A549 (cell line): ENCODE measurements around the gene DYNC1I1. TPM values are rescaled to one million over a fixed set of nuclear protein-coding genes. Genes with fewer than 3 reads are reported as not detected.

Source experiments
- ATAC-seq, 2 experiments: fragments of 200-7000 bp in 1 of 2; fragments of >200 bp in 1 of 2; cut with Nextera tagmentation in 1 of 2; cut with Tn5 transposase in 1 of 2; 3 replicates each; pipeline versions ENCODE4 v1.8.0 to v1.9.1; 2018 to 2020; ENCODE audit warnings: mild to moderate bottlenecking in 1 of 2, moderate library complexity in 1 of 2
- CTCF ChIA-PET: fragments of 300-600 bp; sonication (Branson Sonifier 250); formaldehyde crosslinking; extraction: SDS; loops from one replicate; lab custom pipeline; 2021; ENCODE audit warnings: antibody characterized with exemption, inconsistent platforms; lab: Yijun Ruan, JAX
- POLR2A ChIA-PET: fragments of 350-600 bp; formaldehyde crosslinking; extraction: SDS; loops from one replicate; lab custom pipeline; 2021; ENCODE audit warnings: antibody characterized with exemption, inconsistent platforms; lab: Yijun Ruan, JAX
- DNase-seq, 2 experiments: peaks; one replicate each; pipeline versions ENCODE4 v3.0.0 to v3.0.0-alpha.2; 2011 to 2016; ENCODE audit warnings: low read depth in 1 of 2, low spot score in 1 of 2
- FAIRE-seq: peaks from 2 replicates; lab custom pipeline; 2011; peaks lifted over from hg19 to GRCh38; lab: Jason Lieb, UNC
- H3K27ac ChIP-seq, 2 experiments: fragments of >200 bp; sonication (Bioruptor Twin); formaldehyde crosslinking; 3 replicates each; pipeline ENCODE4 v1.5.1; 2016 to 2017
- H3K4me1 ChIP-seq: fragments of >200 bp; sonication (Bioruptor Twin); formaldehyde crosslinking; 3 replicates; pipeline ENCODE4 v1.6.1; 2016
- H3K4me2 ChIP-seq: fragments of >200 bp; sonication (Bioruptor Twin); formaldehyde crosslinking; 3 replicates; pipeline ENCODE4 v1.6.1; 2016
- H3K4me3 ChIP-seq: fragments of >200 bp; sonication (Bioruptor Twin); formaldehyde crosslinking; 3 replicates; pipeline ENCODE4 v1.5.1; 2016
- H3K9me3 ChIP-seq: fragments of >200 bp; sonication (Bioruptor Twin); formaldehyde crosslinking; 3 replicates; pipeline ENCODE4 v1.6.1; 2016
- CEBPB ChIP-seq, 2 experiments: fragments of >200 bp in 1 of 2; sonication (Bioruptor Twin) in 1 of 2; formaldehyde crosslinking in 1 of 2; IDR thresholded peaks; 2 replicates each; pipeline ENCODE4 v1.6.1; 2012 to 2016
- CHD4 ChIP-seq: fragments of 200-600 bp; sonication (generic); IDR thresholded peaks from 2 replicates; pipeline ENCODE4 v1.6.1; 2016; ENCODE audit warnings: antibody characterized with exemption, mild to moderate bottlenecking, borderline replicate concordance
- FOSB ChIP-seq: fragments of 250-450 bp; sonication (Bioruptor Pico); IDR thresholded peaks from 2 replicates; pipeline ENCODE4 v1.5.0; 2020; ENCODE audit warnings: mild to moderate bottlenecking, moderate library complexity
- FOSL2 ChIP-seq, 2 experiments: fragments of 450-650 bp in 1 of 2; fragments of >200 bp in 1 of 2; sonication (Bioruptor Twin) in 1 of 2; formaldehyde crosslinking; IDR thresholded peaks; 2 replicates each; pipeline versions ENCODE4 v1.5.0 to v1.6.1; 2016 to 2020; ENCODE audit warnings: mild to moderate bottlenecking in 1 of 2, moderate library complexity in 1 of 2
- GATA3 ChIP-seq: IDR thresholded peaks from 2 replicates; pipeline ENCODE4 v1.6.1; 2012; ENCODE audit warnings: borderline replicate concordance
- HDAC2 ChIP-seq: fragments of 200-600 bp; sonication (generic); IDR thresholded peaks from 2 replicates; pipeline ENCODE4 v1.6.1; 2016
- HOXA7 ChIP-seq: fragments of 250-450 bp; sonication (Bioruptor Pico); IDR thresholded peaks from 2 replicates; pipeline ENCODE4 v1.5.0; 2020; ENCODE audit warnings: mild to moderate bottlenecking, moderate library complexity
- HOXB5 ChIP-seq: fragments of 250-450 bp; sonication (Bioruptor Pico); IDR thresholded peaks from 2 replicates; pipeline ENCODE4 v1.5.0; 2020; ENCODE audit warnings: mild to moderate bottlenecking, moderate library complexity
- JUNB ChIP-seq: fragments of >200 bp; sonication (Bioruptor Twin); formaldehyde crosslinking; IDR thresholded peaks from 2 replicates; pipeline ENCODE4 v1.6.1; 2016
- KDM5A ChIP-seq: fragments of 200-600 bp; sonication (generic); IDR thresholded peaks from 2 replicates; pipeline ENCODE4 v1.6.1; 2016; ENCODE audit warnings: antibody characterized with exemption, mild to moderate bottlenecking
- MAFK ChIP-seq: fragments of 450-650 bp; IDR thresholded peaks from 2 replicates; pipeline ENCODE4 v1.6.1; 2014; ENCODE audit not compliant: partially characterized antibody
- NFE2L2 ChIP-seq: fragments of 150-350 bp; conservative IDR thresholded peaks from 2 replicates; pipeline ENCODE4 v1.6.1; 2014; ENCODE audit warnings: low read length
- RFX5 ChIP-seq: fragments of 450-650 bp; IDR thresholded peaks from 2 replicates; pipeline ENCODE4 v1.7.1; 2014; ENCODE audit warnings: antibody characterized with exemption, mild to moderate bottlenecking, moderate library complexity
- RNF2 ChIP-seq: fragments of 200-600 bp; sonication (generic); IDR thresholded peaks from 2 replicates; pipeline ENCODE4 v1.6.1; 2016; ENCODE audit warnings: low read depth, mild to moderate bottlenecking, antibody characterized with exemption, moderate library complexity, borderline replicate concordance
- ZC3H11A ChIP-seq: fragments of 450-650 bp; IDR thresholded peaks from 2 replicates; pipeline ENCODE4 v1.6.1; 2014; ENCODE audit warnings: antibody characterized with exemption, mild to moderate bottlenecking
- ZFP36 ChIP-seq: fragments of 450-650 bp; IDR thresholded peaks from 2 replicates; pipeline ENCODE4 v1.6.1; 2014; ENCODE audit warnings: borderline replicate concordance; ENCODE audit not compliant: partially characterized antibody
- whole genome bisulfite sequencing: methylation state at CpG from one replicate; pipeline ENCODE4 v1.1.6; 2017; ENCODE audit errors: missing lambda C conversion rate; 5-methylcytosine and 5-hydroxymethylcytosine counted together
- polyA plus RNA-seq, 4 experiments: library from polyadenylated mRNA; depleted of rRNA in 3 of 4; stranded (reverse); fragments of >200 nt; fragmentation: RNase III in 1 of 4; extraction: RNeasy Plus Mini Kit Qiagen cat#74134 plus additional on column Dnase treatment in 1 of 4; gene quantifications; 2 replicates in 3 of 4; 3 replicates in 1 of 4; pipeline ENCODE4 v1.2.3, GENCODE V29; 2011 to 2017
- TF ChIP-seq, protein P1 (sequence below): fragments of 150-350 bp; IDR thresholded peaks from 2 replicates; pipeline ENCODE4 v1.6.1; 2014; ENCODE audit warnings: low read depth, mild to moderate bottlenecking, low read length
- TF ChIP-seq, protein P2 (sequence below): fragments of >200 bp; sonication (Bioruptor Twin); formaldehyde crosslinking; IDR thresholded peaks from 3 replicates; pipeline ENCODE4 v1.5.1; 2016
- TF ChIP-seq, protein P3 (sequence below): IDR thresholded peaks from 2 replicates; pipeline ENCODE4 v1.6.1; 2012
- TF ChIP-seq, protein P4 (sequence below): fragments of 450-650 bp; IDR thresholded peaks from 2 replicates; pipeline ENCODE4 v1.6.1; 2014; ENCODE audit warnings: antibody characterized with exemption

DYNC1I1 gene
- polyA plus RNA-seq, 2 of the 4 experiments (the other 2 are of a cell fraction): 0.04 TPM; not detected in 1

DNA sequence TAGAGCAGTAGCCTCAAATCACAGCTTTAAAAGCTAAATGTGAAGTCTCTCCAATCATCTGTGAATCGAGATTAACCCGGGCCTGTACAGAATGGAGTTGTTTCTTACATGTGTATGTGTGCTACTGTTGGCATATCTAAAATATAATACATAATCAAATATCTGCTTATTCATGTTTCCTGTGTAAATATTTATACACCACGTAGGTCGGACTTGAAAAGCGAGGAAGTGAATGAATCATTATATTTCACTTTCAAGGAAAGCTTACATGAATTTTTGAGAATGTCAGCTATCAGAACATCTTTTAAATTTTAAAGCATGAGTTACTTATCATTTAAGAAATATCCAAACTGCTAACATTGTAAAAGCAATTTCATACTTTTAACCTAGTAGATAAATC lies 316.2 kb downstream of the DYNC1I1 start:
- FAIRE-seq: no peak
- CTCF ChIA-PET: no interaction called here
- no peak overlapping the region for H3K27ac ChIP-seq
- H3K4me1 ChIP-seq: peaks cover 26% of the 10 kb centered on the region; the same call in 2 of the 3 replicates
- peak overlapping the region; percentile 55 for H3K4me2 ChIP-seq
- H3K9me3 ChIP-seq: no peaks in the 10 kb centered on the region
- DNase-seq: peak in 1 of 2 experiments; percentile 38
- no peak overlapping the region for H3K4me3 ChIP-seq
- peak in 1 of 2 experiments; percentile 62; a peak in 4 of 6 replicates for ATAC-seq
- WGBS: 2% methylated on average over 5 of the region's 5 CpGs
- TF ChIP-seq CHD4: no peak
- TF ChIP-seq MAFK: peak; percentile 23
- TF ChIP-seq RFX5: no peak
- no peak for TF ChIP-seq RNF2
- TF ChIP-seq FOSL2 (IDR thresholded peaks at IDR 0.05): peak; percentile 44; the same call in 1 of the 2 replicates
- TF ChIP-seq FOSL2 (CRISPR knock-in tag; IDR thresholded peaks at IDR 0.05): peak; percentile 42; the same call in 1 of the 2 replicates
- TF ChIP-seq CEBPB (IDR thresholded peaks at IDR 0.05): no peak
- peak; percentile 74; the same call in 1 of the 2 replicates for TF ChIP-seq JUNB
- 0 out of 2 replicates have a peak, but pooled peaks have one; percentile 15 for TF ChIP-seq GATA3
- POLR2A ChIA-PET: no interaction called here

DNA sequence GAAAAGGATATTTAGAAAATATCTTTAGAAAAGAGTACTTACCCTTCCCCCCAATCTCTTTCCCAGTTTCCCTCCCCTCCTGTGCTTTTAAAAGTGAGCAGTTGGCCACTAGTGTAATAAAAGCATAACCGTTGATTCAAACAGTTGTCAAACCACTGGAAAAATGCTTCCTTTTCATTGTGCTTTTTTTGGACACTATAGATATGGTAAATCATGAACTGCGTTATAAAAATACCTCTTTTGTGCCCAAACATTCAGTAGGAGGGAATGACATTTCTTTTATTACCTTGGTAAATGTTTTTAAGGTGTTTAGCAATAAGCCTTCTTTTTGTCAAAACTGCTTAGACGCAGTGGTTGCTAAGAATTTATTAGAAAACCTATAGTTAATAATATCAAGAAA lies 317.2 kb downstream of the DYNC1I1 start:
- TF ChIP-seq, protein P1, sequence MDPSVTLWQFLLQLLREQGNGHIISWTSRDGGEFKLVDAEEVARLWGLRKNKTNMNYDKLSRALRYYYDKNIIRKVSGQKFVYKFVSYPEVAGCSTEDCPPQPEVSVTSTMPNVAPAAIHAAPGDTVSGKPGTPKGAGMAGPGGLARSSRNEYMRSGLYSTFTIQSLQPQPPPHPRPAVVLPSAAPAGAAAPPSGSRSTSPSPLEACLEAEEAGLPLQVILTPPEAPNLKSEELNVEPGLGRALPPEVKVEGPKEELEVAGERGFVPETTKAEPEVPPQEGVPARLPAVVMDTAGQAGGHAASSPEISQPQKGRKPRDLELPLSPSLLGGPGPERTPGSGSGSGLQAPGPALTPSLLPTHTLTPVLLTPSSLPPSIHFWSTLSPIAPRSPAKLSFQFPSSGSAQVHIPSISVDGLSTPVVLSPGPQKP: no peak
- no peak for TF ChIP-seq HOXB5
- TF ChIP-seq, protein P2, sequence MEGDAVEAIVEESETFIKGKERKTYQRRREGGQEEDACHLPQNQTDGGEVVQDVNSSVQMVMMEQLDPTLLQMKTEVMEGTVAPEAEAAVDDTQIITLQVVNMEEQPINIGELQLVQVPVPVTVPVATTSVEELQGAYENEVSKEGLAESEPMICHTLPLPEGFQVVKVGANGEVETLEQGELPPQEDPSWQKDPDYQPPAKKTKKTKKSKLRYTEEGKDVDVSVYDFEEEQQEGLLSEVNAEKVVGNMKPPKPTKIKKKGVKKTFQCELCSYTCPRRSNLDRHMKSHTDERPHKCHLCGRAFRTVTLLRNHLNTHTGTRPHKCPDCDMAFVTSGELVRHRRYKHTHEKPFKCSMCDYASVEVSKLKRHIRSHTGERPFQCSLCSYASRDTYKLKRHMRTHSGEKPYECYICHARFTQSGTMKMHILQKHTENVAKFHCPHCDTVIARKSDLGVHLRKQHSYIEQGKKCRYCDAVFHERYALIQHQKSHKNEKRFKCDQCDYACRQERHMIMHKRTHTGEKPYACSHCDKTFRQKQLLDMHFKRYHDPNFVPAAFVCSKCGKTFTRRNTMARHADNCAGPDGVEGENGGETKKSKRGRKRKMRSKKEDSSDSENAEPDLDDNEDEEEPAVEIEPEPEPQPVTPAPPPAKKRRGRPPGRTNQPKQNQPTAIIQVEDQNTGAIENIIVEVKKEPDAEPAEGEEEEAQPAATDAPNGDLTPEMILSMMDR: no peak
- TF ChIP-seq HDAC2: no peak
- TF ChIP-seq ZC3H11A: no peak
- TF ChIP-seq, protein P3, sequence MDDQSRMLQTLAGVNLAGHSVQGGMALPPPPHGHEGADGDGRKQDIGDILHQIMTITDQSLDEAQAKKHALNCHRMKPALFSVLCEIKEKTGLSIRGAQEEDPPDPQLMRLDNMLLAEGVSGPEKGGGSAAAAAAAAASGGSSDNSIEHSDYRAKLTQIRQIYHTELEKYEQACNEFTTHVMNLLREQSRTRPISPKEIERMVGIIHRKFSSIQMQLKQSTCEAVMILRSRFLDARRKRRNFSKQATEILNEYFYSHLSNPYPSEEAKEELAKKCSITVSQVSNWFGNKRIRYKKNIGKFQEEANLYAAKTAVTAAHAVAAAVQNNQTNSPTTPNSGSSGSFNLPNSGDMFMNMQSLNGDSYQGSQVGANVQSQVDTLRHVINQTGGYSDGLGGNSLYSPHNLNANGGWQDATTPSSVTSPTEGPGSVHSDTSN: no peak
- TF ChIP-seq ZFP36: no peak
- TF ChIP-seq, protein P4, sequence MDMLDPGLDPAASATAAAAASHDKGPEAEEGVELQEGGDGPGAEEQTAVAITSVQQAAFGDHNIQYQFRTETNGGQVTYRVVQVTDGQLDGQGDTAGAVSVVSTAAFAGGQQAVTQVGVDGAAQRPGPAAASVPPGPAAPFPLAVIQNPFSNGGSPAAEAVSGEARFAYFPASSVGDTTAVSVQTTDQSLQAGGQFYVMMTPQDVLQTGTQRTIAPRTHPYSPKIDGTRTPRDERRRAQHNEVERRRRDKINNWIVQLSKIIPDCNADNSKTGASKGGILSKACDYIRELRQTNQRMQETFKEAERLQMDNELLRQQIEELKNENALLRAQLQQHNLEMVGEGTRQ: no peak
- TF ChIP-seq KDM5A: no peak
- TF ChIP-seq FOSB (CRISPR knock-in tag): no peak
- no peak overlapping the region for H3K4me3 ChIP-seq
- CTCF ChIA-PET: no interaction called here
- no peaks in the 10 kb centered on the region for H3K9me3 ChIP-seq
- WGBS: 80% methylated on average over 3 of the region's 3 CpGs
- no peak overlapping the region for H3K4me2 ChIP-seq
- ATAC-seq (no peak), FAIRE-seq (peak; percentile 46), DNase-seq (no peak)
- H3K27ac ChIP-seq: no peak overlapping the region
- POLR2A ChIA-PET: no interaction called here
- H3K4me1 ChIP-seq: peaks cover 26% of the 10 kb centered on the region; the same call in 2 of the 3 replicates

DNA sequence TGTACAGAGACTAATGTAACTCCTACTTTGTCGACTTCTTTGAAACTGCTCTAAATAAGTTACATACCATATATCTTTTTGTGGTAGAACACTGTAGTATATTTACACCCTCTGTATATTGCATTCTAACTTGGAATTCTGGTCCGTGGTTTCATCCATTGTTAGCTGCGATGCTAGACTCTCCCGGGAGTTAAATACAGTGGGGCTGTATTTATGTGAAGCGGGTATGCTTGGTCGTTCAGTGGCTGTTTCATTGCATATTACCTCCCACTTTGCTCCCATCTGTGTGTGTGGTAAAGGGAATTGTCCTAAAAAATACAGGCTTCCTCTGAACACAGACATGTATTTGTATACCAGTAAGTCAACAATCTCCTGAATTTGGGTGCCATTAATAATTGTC lies 318.4 kb downstream of the DYNC1I1 start:
- H3K4me2 ChIP-seq: no peak overlapping the region
- H3K27ac ChIP-seq: no peak overlapping the region
- ATAC-seq (no peak), FAIRE-seq (no peak), DNase-seq (no peak)
- H3K4me1 ChIP-seq: peaks cover 16% of the 10 kb centered on the region; the same call in 2 of the 3 replicates
- no peak for TF ChIP-seq HOXA7 (CRISPR knock-in tag)
- TF ChIP-seq NFE2L2: no peak
- no peak for TF ChIP-seq RFX5
- no peak for TF ChIP-seq HDAC2
- POLR2A ChIA-PET: no interaction called here
- CTCF ChIA-PET: no interaction called here
- H3K9me3 ChIP-seq: no peaks in the 10 kb centered on the region
- no peak overlapping the region for H3K4me3 ChIP-seq
- WGBS: 89% methylated on average over 6 of the region's 6 CpGs
